ENCODE results near the gene EXO1.

- no peak for TF ChIP-seq CTCF (IDR thresholded peaks at IDR 0.05; ENCODE audit: poor library complexity)
- TF ChIP-seq EZH2phosphoT487 (IDR thresholded peaks at IDR 0.05; ENCODE audit: low read depth, severe bottlenecking, unreplicated experiment), result no peak
- TF ChIP-seq EZH2 (IDR thresholded peaks at IDR 0.05; ENCODE audit: borderline replicate concordance), result no peak
These were observed 26.6 kb upstream of the EXO1 start for GRCh38 chr1:241821363-241821762.
